ENCODE results near the gene ZSCAN5B. TPM values are rescaled to one million over a fixed set of nuclear protein-coding genes. Genes with fewer than 3 reads are reported as not detected.

The ZSCAN5B gene
- polyA plus RNA-seq, 1 experiment = 0.17 TPM

DNA sequence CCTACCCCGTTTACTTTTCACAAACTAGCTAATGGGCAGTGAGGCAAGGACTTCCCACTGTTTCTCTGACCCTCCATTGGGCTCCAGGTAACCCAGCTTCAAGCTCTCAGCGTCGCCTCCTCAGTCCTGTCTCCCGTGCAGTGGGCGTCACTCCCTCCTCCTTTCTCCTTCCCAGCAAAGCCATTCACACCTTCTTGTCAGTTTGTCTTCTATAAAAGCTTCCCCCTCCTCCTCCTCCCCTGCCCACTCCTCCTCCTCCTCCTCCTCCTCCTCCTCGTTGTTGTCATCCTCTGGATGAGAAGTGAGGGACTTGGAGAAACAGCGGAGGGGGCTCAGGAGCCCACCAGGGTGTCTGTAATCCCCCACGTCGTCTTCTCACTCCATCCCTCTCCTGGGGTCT is 23.5 kb downstream of the ZSCAN5B start:
- DNase-seq (ENCODE audit: low read depth) = no peak
- POLR2A ChIA-PET = no interaction called here
- no peak overlapping the region for H3K4me3 ChIP-seq (ENCODE audit: low read depth, low read length)
- CTCF ChIA-PET = interaction anchor here (1.2 to 12.9 kb wide), 5 partner anchors 9 to 160 kb away, joined by 4 to 262 read pairs (median 6); no protein-coding TSS in a partner anchor
- no peaks in the 10 kb centered on the region for H3K27me3 ChIP-seq (ENCODE audit: control insufficient read depth, insufficient read depth, low read length)
- H3K36me3 ChIP-seq (ENCODE audit: control insufficient read depth, insufficient read depth, low read length) = no peaks in the 10 kb centered on the region
- TF ChIP-seq, protein P1, sequence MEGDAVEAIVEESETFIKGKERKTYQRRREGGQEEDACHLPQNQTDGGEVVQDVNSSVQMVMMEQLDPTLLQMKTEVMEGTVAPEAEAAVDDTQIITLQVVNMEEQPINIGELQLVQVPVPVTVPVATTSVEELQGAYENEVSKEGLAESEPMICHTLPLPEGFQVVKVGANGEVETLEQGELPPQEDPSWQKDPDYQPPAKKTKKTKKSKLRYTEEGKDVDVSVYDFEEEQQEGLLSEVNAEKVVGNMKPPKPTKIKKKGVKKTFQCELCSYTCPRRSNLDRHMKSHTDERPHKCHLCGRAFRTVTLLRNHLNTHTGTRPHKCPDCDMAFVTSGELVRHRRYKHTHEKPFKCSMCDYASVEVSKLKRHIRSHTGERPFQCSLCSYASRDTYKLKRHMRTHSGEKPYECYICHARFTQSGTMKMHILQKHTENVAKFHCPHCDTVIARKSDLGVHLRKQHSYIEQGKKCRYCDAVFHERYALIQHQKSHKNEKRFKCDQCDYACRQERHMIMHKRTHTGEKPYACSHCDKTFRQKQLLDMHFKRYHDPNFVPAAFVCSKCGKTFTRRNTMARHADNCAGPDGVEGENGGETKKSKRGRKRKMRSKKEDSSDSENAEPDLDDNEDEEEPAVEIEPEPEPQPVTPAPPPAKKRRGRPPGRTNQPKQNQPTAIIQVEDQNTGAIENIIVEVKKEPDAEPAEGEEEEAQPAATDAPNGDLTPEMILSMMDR (IDR thresholded peaks at IDR 0.05; ENCODE audit: insufficient read depth, low read depth, low read length) = no peak

DNA sequence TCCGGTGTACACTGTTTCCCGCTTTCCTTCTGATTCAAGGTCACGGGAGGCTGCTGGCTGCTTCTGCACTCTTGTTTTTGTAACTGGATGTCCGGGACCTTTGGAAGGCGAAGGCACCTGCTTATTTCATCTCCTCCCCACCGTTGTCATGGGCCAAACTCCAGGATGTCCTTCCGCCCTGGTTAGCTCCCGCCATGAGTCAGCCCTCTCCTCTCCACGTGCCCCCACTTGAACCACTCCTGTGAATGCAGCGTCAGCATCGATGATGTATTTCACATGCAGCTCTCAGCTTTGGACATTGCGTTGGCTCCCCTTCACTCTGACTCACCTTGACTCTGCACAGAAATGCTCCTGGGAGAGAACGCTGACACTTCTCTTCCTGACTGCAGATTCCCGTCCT is 27.3 kb downstream of the ZSCAN5B start:
- ChIA-PET CTCF (interaction anchor here (0.6 to 12.9 kb wide), 3 partner anchors 92 to 178 kb away, joined by 3 to 262 read pairs (median 18); no protein-coding TSS in a partner anchor), POLR2A (no interaction called here)
- DNase-seq (ENCODE audit: low read depth) = no peak
- Histone ChIP-seq H3K36me3 (ENCODE audit: control insufficient read depth, insufficient read depth, low read length) (no peaks in the 10 kb centered on the region), H3K4me3 (ENCODE audit: low read depth, low read length) (no peak overlapping the region), H3K27me3 (ENCODE audit: control insufficient read depth, insufficient read depth, low read length) (no peaks in the 10 kb centered on the region)
- TF ChIP-seq, protein P1 (IDR thresholded peaks at IDR 0.05; ENCODE audit: insufficient read depth, low read depth, low read length) = no peak

DNA sequence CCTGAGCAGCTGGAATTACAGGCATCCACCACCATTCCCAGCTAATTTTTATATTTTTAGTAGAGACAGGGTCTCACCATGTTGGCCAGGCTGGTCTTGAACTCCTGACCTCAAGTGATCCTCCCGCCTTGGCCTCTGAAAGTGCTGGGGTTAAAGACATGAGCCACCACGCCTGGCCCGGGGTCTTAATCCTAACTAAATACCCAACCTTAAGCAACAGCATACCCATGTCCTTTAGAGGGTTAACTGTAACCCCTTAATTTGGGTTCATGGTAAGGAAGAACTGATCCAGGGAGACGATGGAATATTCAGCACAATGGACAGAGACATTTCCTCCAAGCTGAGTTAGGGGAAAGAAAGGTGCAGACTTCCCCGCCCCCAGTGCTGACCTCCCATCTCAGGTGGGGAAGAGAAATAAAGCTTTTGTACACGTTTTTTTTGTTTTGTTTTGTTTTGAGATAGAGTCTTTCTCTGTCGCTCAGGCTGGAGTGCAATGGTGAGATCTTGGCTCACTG is 30.5 kb downstream of the ZSCAN5B start:
- no peak for DNase-seq (ENCODE audit: low read depth)
- Histone ChIP-seq H3K4me3 (ENCODE audit: low read depth, low read length) (no peak overlapping the region), H3K27me3 (ENCODE audit: control insufficient read depth, insufficient read depth, low read length) (no peaks in the 10 kb centered on the region), H3K36me3 (ENCODE audit: control insufficient read depth, insufficient read depth, low read length) (no peaks in the 10 kb centered on the region)
- TF ChIP-seq, protein P1 (IDR thresholded peaks at IDR 0.05; ENCODE audit: insufficient read depth, low read depth, low read length) = no peak
- CTCF ChIA-PET = interaction anchor here (12.9 kb wide), 1 partner anchor 89 kb away, joined by 262 read pairs; no protein-coding TSS in a partner anchor
- POLR2A ChIA-PET = no interaction called here

DNA sequence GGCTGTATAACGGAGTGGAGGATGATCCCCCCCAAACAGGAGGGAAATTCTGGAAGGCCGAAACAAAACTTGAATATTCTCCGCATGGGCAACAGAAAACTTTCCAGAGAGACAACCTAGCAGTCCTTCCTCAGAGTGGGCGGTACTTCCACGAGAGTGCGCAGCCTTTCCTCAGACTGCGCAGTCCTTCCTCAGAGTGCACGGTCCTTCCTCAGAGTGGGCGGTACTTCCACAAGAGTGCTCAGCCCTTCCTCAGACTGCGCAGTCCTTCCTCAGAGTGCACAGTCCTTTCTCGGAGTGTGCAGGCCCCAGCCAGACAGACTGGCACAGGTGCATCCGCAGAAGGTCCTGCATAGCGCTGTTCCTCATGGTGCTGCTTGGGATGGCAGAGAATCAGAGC is 34.5 kb downstream of the ZSCAN5B start:
- DNase-seq (ENCODE audit: low read depth) = no peak
- ChIA-PET CTCF (interaction anchor here (1.7 kb wide), 1 partner anchor 9 kb away, joined by 4 read pairs; no protein-coding TSS in a partner anchor), POLR2A (no interaction called here)
- no peaks in the 10 kb centered on the region for H3K27me3 ChIP-seq (ENCODE audit: control insufficient read depth, insufficient read depth, low read length)
- H3K4me3 ChIP-seq (ENCODE audit: low read depth, low read length) = no peak overlapping the region
- H3K36me3 ChIP-seq (ENCODE audit: control insufficient read depth, insufficient read depth, low read length) = peaks cover 8% of the 10 kb centered on the region
- TF ChIP-seq, protein P1 (IDR thresholded peaks at IDR 0.05; ENCODE audit: insufficient read depth, low read depth, low read length) = no peak

DNA sequence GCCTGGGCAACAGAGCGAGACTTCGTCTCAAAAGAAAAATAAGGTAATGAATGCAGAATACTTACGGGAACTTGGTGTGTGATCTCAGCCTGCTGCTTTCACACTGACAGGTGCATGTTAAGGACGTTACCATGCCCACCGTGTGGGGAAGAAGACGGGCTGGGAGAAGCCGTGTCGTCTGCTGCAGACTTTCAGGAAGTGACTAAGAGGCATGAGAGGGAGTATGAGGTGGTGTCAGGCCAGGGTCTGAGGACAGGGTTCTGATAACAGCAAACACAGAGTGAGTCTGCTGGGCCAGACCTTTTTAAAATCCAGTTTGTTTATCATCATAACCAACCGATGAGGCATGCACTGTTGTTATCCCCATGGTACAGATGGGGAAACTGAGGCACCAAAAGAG is 35.3 kb downstream of the ZSCAN5B start:
- DNase-seq (ENCODE audit: low read depth) = no peak
- Histone ChIP-seq H3K4me3 (ENCODE audit: low read depth, low read length) (no peak overlapping the region), H3K27me3 (ENCODE audit: control insufficient read depth, insufficient read depth, low read length) (no peaks in the 10 kb centered on the region), H3K36me3 (ENCODE audit: control insufficient read depth, insufficient read depth, low read length) (peaks cover 9% of the 10 kb centered on the region)
- POLR2A ChIA-PET = no interaction called here
- TF ChIP-seq, protein P1 (IDR thresholded peaks at IDR 0.05; ENCODE audit: insufficient read depth, low read depth, low read length) = no peak
- CTCF ChIA-PET = interaction anchor here (1.1 to 2.5 kb wide), 3 partner anchors 10 to 86 kb away, joined by 3 to 17 read pairs (median 7); no protein-coding TSS in a partner anchor

Measured in BJ (cell line).